Measurements from ENCODE around the gene ATF6.

The ATF6 gene

GRCh38 chr1:161726473-161727255 is 39.5 kb upstream of the ATF6 start:
- peak; percentile 85 for DNase-seq (ENCODE audit: extremely low spot score)
- TF ChIP-seq L3MBTL2 (conservative IDR thresholded peaks at IDR 0.05), result peak; percentile 67
- TF ChIP-seq FOXA1 (IDR thresholded peaks at IDR 0.05), result no peak
- TF ChIP-seq TARDBP (IDR thresholded peaks at IDR 0.05), result peak; percentile 40; the same call in 1 of the 2 replicates
- TF ChIP-seq ELF4 (IDR thresholded peaks at IDR 0.05), result peak; percentile 60; the same call in 1 of the 2 replicates
- CTCF ChIA-PET, result interaction anchor here (1.0 to 1.7 kb wide), 5 partner anchors 11 to 239 kb away, joined by 3 to 8 read pairs (median 4); no protein-coding TSS in a partner anchor
- POLR2A ChIA-PET, result interaction anchor here (0.7 to 2.4 kb wide), 7 partner anchors 12 to 177 kb away, joined by 3 to 20 read pairs (median 4); partner anchors contain the start of genes ATF6, DUSP12 and FCGR3A

DNA sequence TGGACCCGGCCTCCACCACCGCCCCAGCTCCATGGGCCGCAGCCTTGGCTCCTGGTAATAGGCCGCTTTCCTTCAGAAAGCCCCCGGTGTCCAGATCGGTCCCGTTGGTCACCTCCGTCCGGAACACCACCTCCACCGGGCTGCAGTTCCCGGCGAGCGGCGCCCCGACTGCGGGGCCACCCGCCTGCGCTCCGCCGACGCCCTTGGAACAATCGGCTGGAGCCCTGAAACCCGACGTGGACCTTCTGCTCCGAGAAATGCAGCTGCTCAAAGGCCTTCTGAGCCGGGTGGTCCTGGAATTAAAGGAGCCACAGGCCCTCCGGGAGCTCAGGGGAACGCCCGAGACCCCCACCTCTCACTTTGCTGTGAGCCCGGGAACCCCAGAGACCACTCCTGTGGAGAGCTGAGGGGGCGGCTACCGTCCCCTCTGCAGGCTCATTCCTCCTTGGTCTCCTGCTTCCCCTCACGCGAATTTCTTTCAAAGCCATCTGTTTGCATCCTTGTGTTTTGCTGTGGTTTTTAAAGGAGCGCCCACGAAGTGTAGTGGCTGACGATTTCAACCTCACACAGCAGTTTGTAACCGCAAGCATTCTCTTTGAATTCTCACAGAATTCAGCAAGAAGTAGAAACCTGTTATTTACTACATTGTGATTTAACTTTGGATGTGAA is 38.7 kb upstream of the ATF6 start:
- CTCF ChIA-PET, result interaction anchor here (1.0 to 1.7 kb wide), 4 partner anchors 10 to 240 kb away, joined by 3 to 8 read pairs (median 4); no protein-coding TSS in a partner anchor
- POLR2A ChIA-PET, result interaction anchor here (0.7 to 2.4 kb wide), 6 partner anchors 11 to 178 kb away, joined by 3 to 20 read pairs (median 4); partner anchors contain the start of genes ATF6, DUSP12 and FCGR3A
- no peak for DNase-seq (ENCODE audit: extremely low spot score)
- TF ChIP-seq ELF4 (IDR thresholded peaks at IDR 0.05) (no peak), ZNF384 (IDR thresholded peaks at IDR 0.05) (no peak), L3MBTL2 (conservative IDR thresholded peaks at IDR 0.05) (peak; percentile 74), PKNOX1 (IDR thresholded peaks at IDR 0.05) (no peak), FOXA1 (IDR thresholded peaks at IDR 0.05) (no peak)

- CTCF ChIA-PET, result interaction anchor here (1.6 kb wide), 1 partner anchor 10 kb away, joined by 3 read pairs; no protein-coding TSS in a partner anchor
- POLR2A ChIA-PET, result interaction anchor here (0.7 kb wide), 1 partner anchor 21 kb away, joined by 3 read pairs; the partner anchor contains the start of gene DUSP12
- TF ChIP-seq SUZ12 (IDR thresholded peaks at IDR 0.05), result no peak
- no peak for TF ChIP-seq CTBP1 (IDR thresholded peaks at IDR 0.05; ENCODE audit: borderline replicate concordance)
- TF ChIP-seq FOXA1 (IDR thresholded peaks at IDR 0.05), result no peak
- no peak for DNase-seq (ENCODE audit: extremely low spot score)
Observed at GRCh38 chr1:161728376-161729226, 37.5 kb upstream of the ATF6 start.

DNA sequence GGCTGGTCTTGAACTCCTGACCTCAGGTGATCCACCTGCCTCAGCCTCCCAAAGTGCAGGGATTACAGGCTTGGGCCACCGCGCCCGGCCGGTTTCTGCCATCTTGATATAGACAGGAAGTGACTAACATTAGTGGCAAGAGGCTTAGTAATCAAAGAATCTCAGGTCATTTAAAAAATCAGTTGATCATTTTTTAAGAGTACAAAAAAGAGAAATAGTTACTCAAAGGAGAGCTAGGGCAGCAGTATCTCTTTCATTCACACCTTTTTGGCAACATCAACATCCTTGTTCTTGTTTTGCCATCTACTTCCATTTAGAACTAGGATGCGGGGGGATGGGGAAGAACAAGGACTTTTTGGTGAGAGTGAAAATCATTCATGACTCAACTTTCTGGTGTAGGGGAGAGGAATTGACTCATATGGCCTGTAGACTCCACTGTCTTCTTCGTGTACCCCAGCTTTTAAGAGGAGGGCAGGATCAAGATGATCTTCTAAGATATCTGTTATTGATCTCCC is 36.0 kb upstream of the ATF6 start:
- no peak for DNase-seq (ENCODE audit: extremely low spot score)
- ChIA-PET CTCF (no interaction called here), POLR2A (no interaction called here)
- no peak for TF ChIP-seq TARDBP (IDR thresholded peaks at IDR 0.05)
- TF ChIP-seq ZNF384 (IDR thresholded peaks at IDR 0.05), result no peak
- TF ChIP-seq HDGF (IDR thresholded peaks at IDR 0.05; ENCODE audit: borderline replicate concordance), result no peak
- TF ChIP-seq ELF4 (IDR thresholded peaks at IDR 0.05), result no peak
- no peak for TF ChIP-seq BHLHE40 (IDR thresholded peaks at IDR 0.05; ENCODE audit: borderline replicate concordance)
- no peak for TF ChIP-seq PKNOX1 (IDR thresholded peaks at IDR 0.05)
- no peak for TF ChIP-seq L3MBTL2 (conservative IDR thresholded peaks at IDR 0.05)
- no peak for TF ChIP-seq SUZ12 (IDR thresholded peaks at IDR 0.05)
- no peak for TF ChIP-seq FOXK2 (IDR thresholded peaks at IDR 0.05)
- no peak for TF ChIP-seq NFRKB (IDR thresholded peaks at IDR 0.05)
- no peak for TF ChIP-seq CTBP1 (IDR thresholded peaks at IDR 0.05; ENCODE audit: borderline replicate concordance)

GRCh38 chr1:161731241-161731640 is 34.9 kb upstream of the ATF6 start:
- no peak for TF ChIP-seq ZNF384 (IDR thresholded peaks at IDR 0.05)
- TF ChIP-seq FOXK2 (IDR thresholded peaks at IDR 0.05), result no peak
- ChIA-PET POLR2A (no interaction called here), CTCF (no interaction called here)
- DNase-seq (ENCODE audit: extremely low spot score), result no peak

DNA sequence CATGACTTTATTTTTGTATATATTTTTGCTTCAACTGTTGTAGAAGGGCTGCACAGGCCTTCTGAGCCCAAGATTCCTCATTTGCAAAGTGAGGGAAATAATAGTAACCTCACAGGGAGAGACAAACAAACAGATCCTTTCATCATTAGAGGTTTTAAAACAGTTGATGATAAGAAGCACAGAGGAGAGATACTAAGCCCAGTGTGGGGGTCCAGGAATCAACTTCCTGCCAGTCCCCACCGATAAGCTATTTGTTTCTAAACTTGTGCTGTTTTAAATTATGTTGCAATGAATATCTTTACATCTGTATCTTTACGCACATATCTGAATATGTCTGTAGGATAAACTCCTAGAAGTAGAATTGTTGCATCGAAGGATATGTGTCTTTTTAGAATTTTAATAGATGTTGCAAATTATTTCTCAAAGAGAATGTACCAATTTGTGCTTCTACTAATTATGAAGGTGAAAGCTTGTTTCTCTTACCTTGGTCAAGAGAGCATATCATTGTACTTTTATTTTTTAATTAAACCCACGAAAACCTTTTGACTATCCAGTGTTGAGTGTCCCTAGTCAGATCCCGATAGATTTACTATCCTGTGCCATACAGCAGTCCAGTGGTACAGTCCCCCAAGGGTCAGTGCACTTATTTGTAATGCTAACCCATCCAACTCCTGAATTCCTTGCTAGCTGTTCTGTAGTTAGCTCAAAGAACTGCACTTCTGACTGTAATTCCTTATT is 34.0 kb upstream of the ATF6 start:
- CTCF ChIA-PET, result interaction anchor here (0.5 kb wide), 1 partner anchor 27 kb away, joined by 3 read pairs; no protein-coding TSS in a partner anchor
- TF ChIP-seq ELF4 (IDR thresholded peaks at IDR 0.05) (no peak), SP1 (IDR thresholded peaks at IDR 0.05) (no peak), ARNT (IDR thresholded peaks at IDR 0.05) (no peak), FOXK2 (IDR thresholded peaks at IDR 0.05) (no peak), BHLHE40 (IDR thresholded peaks at IDR 0.05; ENCODE audit: borderline replicate concordance) (no peak), FOXA1 (IDR thresholded peaks at IDR 0.05) (no peak), TARDBP (IDR thresholded peaks at IDR 0.05) (no peak), SUZ12 (IDR thresholded peaks at IDR 0.05) (no peak), CTBP1 (IDR thresholded peaks at IDR 0.05; ENCODE audit: borderline replicate concordance) (no peak), PKNOX1 (IDR thresholded peaks at IDR 0.05) (no peak), ZNF384 (IDR thresholded peaks at IDR 0.05) (no peak), LEF1 (IDR thresholded peaks at IDR 0.05; ENCODE audit: borderline replicate concordance) (no peak), L3MBTL2 (conservative IDR thresholded peaks at IDR 0.05) (no peak), NFRKB (IDR thresholded peaks at IDR 0.05) (no peak)
- DNase-seq (ENCODE audit: extremely low spot score), result no peak
- POLR2A ChIA-PET, result no interaction called here

Measured in HEK293T (cell line).